Breast epithelium (tissue), 4 donors: ENCODE results near the gene LUC7L. TPM values are rescaled to one million over a fixed set of nuclear protein-coding genes. Genes with fewer than 3 reads are reported as not detected.
A peak's percentile ranks its signal among the peaks of the same experiment; 100 is the strongest.
"Not testable (repeated sequence)": the region's sequence is repeated elsewhere in the genome, so short reads cannot be mapped to it uniquely, and the experiment has no call there.

Experiments
- DNase-seq, 2 donors: peaks; one replicate each; pipeline ENCODE4 v3.0.0-alpha.2; 2019; ENCODE audit warnings: low spot score in 2 of 2
- H3K27ac ChIP-seq, 2 donors: fragments of 200-600 bp; sonication (generic) in 1 of 2; one replicate each; pipeline ENCODE4 v1.5.1; 2016 to 2019; ENCODE audit warnings: mild to moderate bottlenecking in 1 of 2
- H3K27me3 ChIP-seq, 2 donors: fragments of 200-600 bp; sonication (generic) in 1 of 2; one replicate each; pipeline versions ENCODE4 v1.5.1 to v1.6.0; 2017 to 2019; ENCODE audit warnings: control low read depth in 1 of 2, mild to moderate bottlenecking in 1 of 2
- H3K36me3 ChIP-seq: fragments of 200-600 bp; one replicate; pipeline ENCODE4 v1.5.1; 2019
- H3K4me1 ChIP-seq, 2 donors: fragments of 200-600 bp; sonication (generic); one replicate each; pipeline ENCODE4 v1.5.1; 2016 to 2019; ENCODE audit warnings: control low read depth in 1 of 2
- H3K4me3 ChIP-seq, 3 donors: fragments of 200-600 bp; sonication (generic); 1 replicate in 2 of 3; 2 replicates in 1 of 3; pipeline ENCODE4 v1.5.1; 2016 to 2019; ENCODE audit warnings: mild to moderate bottlenecking in 3 of 3, moderate library complexity in 2 of 3
- H3K9me3 ChIP-seq, 2 donors: fragments of 200-600 bp; sonication (generic) in 1 of 2; one replicate each; pipeline ENCODE4 v1.5.1; 2016 to 2019; ENCODE audit warnings: control low read depth in 1 of 2
- POLR2A ChIP-seq: fragments of 450-650 bp; IDR thresholded peaks from one replicate; pipeline ENCODE4 v1.6.1; 2016; ENCODE audit warnings: antibody characterized with exemption, mild to moderate bottlenecking, moderate library complexity
- POLR2AphosphoS5 ChIP-seq, 3 donors: sonication (generic); formaldehyde crosslinking; IDR thresholded peaks; one replicate each; pipeline ENCODE4 v1.6.1; 2017; ENCODE audit warnings: antibody characterized with exemption in 3 of 3
- intact Hi-C: fragments of 100-400 bp; cut with DNase I; formaldehyde crosslinking; loops from one replicate; pipeline ENCODE4 v1.15.1; 2023; ENCODE audit warnings: low total_unique reads
- total RNA-seq, 3 donors: library from RNA; depleted of rRNA; stranded (reverse); fragments of >200 nt; gene quantifications; one replicate each; pipeline ENCODE4 v1.1.0, GENCODE V29; 2016
- TF ChIP-seq, protein P1 (sequence below), 3 donors: fragments of 450-650 bp; IDR thresholded peaks; one replicate each; pipeline ENCODE4 v1.5.1; 2016 to 2017; ENCODE audit warnings: antibody characterized with exemption in 3 of 3, mild to moderate bottlenecking in 3 of 3, moderate library complexity in 3 of 3

LUC7L gene
- total RNA-seq, 3 donors from 2014 or later = 60.6 to 135 (median 107) TPM

GRCh38 chr16:160691-161190 lies 68.5 kb downstream of the LUC7L start:
- H3K4me3 ChIP-seq = no peak overlapping the region
- TF ChIP-seq POLR2AphosphoS5 (IDR thresholded peaks at IDR 0.05) = no peak
- TF ChIP-seq, protein P1, sequence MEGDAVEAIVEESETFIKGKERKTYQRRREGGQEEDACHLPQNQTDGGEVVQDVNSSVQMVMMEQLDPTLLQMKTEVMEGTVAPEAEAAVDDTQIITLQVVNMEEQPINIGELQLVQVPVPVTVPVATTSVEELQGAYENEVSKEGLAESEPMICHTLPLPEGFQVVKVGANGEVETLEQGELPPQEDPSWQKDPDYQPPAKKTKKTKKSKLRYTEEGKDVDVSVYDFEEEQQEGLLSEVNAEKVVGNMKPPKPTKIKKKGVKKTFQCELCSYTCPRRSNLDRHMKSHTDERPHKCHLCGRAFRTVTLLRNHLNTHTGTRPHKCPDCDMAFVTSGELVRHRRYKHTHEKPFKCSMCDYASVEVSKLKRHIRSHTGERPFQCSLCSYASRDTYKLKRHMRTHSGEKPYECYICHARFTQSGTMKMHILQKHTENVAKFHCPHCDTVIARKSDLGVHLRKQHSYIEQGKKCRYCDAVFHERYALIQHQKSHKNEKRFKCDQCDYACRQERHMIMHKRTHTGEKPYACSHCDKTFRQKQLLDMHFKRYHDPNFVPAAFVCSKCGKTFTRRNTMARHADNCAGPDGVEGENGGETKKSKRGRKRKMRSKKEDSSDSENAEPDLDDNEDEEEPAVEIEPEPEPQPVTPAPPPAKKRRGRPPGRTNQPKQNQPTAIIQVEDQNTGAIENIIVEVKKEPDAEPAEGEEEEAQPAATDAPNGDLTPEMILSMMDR (IDR thresholded peaks at IDR 0.05) = no peak
- no peak for TF ChIP-seq POLR2A
- peaks cover 3 to 13% of the 10 kb centered on the region in 2 donors for H3K27me3 ChIP-seq
- peaks cover under 1 to 1% of the 10 kb centered on the region in 2 donors for H3K4me1 ChIP-seq
- DNase-seq = no peak
- no peaks in the 10 kb centered on the region for H3K36me3 ChIP-seq
- intact Hi-C loops = no loop called here
- no peak overlapping the region for H3K27ac ChIP-seq
- no peaks in the 10 kb centered on the region for H3K9me3 ChIP-seq

- H3K9me3 ChIP-seq, H3K27me3 ChIP-seq, intact Hi-C loops: not testable (repeated sequence)
These were observed 69.0 kb downstream of the LUC7L start for GRCh38 chr16:160242-160641.

DNA sequence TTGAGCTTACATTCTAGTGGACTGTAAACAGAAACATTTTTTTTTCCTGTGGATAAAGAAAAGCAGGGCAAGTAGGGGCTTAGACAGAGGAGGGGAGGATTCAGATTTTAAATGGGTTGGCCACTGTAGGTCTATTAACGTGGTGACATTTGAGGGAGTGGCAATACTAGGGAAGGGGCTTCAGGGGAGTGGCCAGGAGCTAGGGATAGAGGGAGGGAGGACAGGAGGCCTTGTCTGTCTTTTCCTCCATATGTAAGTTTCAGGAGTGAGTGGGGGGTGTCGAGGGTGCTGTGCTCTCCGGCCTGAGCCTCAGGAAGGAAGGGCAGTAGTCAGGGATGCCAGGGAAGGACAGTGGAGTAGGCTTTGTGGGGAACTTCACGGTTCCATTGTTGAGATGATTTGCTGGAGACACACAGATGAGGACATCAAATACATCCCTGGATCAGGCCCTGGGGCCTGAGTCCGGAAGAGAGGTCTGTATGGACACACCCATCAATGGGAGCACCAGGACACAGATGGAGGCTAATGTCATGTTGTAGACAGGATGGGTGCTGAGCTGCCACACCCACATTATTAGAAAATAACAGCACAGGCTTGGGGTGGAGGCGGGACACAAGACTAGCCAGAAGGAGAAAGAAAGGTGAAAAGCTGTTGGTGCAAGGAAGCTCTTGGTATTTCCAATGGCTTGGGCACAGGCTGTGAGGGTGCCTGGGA lies 70.0 kb downstream of the LUC7L start:
- TF ChIP-seq POLR2A = no peak
- TF ChIP-seq, protein P1 (IDR thresholded peaks at IDR 0.05) = no peak
- no peak for TF ChIP-seq POLR2AphosphoS5 (IDR thresholded peaks at IDR 0.05)
- Histone ChIP-seq H3K9me3 (no peaks in the 10 kb centered on the region), H3K4me1 (no peaks in the 10 kb centered on the region), H3K36me3 (no peaks in the 10 kb centered on the region), H3K4me3 (no peak overlapping the region), H3K27ac (no peak overlapping the region), H3K27me3 (peaks cover 0 to 5% of the 10 kb centered on the region in 2 donors)
- DNase-seq = no peak
- intact Hi-C loops = no loop called here

More at GRCh38 chr16:160242-160641, 69.0 kb downstream of the LUC7L start:
- not testable (repeated sequence) for H3K4me3 ChIP-seq, DNase-seq, H3K4me1 ChIP-seq, H3K36me3 ChIP-seq, H3K27ac ChIP-seq

GRCh38 chr16:155031-155398 lies 74.2 kb downstream of the LUC7L start:
- TF ChIP-seq, protein P1 (IDR thresholded peaks at IDR 0.05) = no peak
- TF ChIP-seq POLR2AphosphoS5 (IDR thresholded peaks at IDR 0.05) (no peak), POLR2A (no peak)
- Histone ChIP-seq H3K27me3 (no peaks in the 10 kb centered on the region), H3K27ac (no peak overlapping the region), H3K4me1 (no peaks in the 10 kb centered on the region), H3K9me3 (no peaks in the 10 kb centered on the region), H3K4me3 (peak overlapping the region in 2 of 3 donors; percentile 54 to 76), H3K36me3 (no peaks in the 10 kb centered on the region)
- intact Hi-C loops = no loop called here
- no peak for DNase-seq

DNA sequence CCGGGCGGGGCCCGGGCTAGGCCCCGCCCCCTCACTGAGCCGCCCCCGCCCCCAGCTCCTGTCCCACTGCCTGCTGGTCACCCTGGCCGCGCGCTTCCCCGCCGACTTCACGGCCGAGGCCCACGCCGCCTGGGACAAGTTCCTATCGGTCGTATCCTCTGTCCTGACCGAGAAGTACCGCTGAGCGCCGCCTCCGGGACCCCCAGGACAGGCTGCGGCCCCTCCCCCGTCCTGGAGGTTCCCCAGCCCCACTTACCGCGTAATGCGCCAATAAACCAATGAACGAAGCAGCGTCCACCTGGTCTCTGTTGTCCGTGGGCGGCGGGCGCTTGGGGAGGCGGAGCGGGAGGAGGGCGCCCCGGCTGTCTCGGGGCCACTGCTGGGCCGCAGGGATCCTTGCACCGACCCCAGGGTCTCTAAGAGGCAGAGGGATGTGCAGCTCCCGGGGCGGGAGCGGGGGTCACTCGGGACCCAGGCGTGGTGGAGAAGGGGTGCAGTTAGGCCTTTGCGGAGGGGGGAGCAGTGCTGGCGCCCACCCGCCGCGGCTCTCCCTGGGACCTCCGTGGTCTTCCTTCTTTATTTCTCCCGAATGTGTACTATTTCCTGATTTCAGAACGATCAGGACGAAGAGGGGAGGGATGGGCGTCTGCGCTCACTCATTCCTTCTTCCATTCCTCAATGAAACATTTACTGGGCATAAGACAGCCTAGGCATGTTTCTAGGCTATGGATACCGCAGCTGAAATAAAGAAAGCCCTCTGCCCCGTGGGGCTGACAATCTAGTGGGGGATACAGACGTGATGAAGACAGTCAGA lies 74.8 kb downstream of the LUC7L start:
- Histone ChIP-seq H3K9me3 (no peaks in the 10 kb centered on the region), H3K4me1 (no peaks in the 10 kb centered on the region), H3K4me3 (peak overlapping the region; percentile 28 to 76 (median 54)), H3K36me3 (no peaks in the 10 kb centered on the region), H3K27me3 (no peaks in the 10 kb centered on the region), H3K27ac (peak overlapping the region in 1 of 2 donors; percentile 48)
- intact Hi-C loops = no loop called here
- TF ChIP-seq, protein P1 (IDR thresholded peaks at IDR 0.05) = no peak
- TF ChIP-seq POLR2A = no peak
- no peak for TF ChIP-seq POLR2AphosphoS5 (IDR thresholded peaks at IDR 0.05)
- DNase-seq = peak in 1 of 2 donors; percentile 39

DNA sequence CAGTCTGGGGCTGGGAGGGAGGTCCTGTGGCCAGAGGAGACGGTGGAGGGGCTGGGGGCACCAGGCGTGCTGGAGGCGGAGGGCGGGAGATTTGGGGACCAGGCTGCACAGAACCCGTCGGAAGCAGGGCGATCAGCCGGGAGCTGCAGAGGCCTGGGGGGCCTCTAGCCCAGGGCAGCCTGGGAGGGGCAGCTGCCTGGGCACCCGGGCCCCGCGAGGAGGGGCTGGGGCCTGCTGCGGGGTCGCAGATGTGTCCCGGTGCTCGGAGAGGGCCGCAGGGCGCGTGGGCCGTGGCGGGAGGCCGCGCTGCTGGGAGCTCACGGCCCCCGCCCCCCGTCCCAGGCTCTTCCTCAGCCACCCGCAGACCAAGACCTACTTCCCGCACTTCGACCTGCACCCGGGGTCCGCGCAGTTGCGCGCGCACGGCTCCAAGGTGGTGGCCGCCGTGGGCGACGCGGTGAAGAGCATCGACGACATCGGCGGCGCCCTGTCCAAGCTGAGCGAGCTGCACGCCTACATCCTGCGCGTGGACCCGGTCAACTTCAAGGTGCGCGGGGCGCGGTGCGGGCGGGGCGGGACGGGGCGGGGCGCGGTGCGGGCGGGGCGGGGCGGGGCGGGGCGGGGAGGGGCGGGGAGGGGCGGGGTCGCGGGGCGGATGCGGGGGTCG lies 75.6 kb downstream of the LUC7L start:
- H3K36me3 ChIP-seq, H3K27ac ChIP-seq, H3K9me3 ChIP-seq, H3K4me1 ChIP-seq, intact Hi-C loops, H3K27me3 ChIP-seq, DNase-seq: not testable (repeated sequence)
- peak overlapping the region in 1 of 3 donors; percentile 54 for H3K4me3 ChIP-seq

GRCh38 chr16:153129-153521 lies 76.1 kb downstream of the LUC7L start:
- H3K27ac ChIP-seq, intact Hi-C loops, H3K36me3 ChIP-seq, H3K4me3 ChIP-seq, DNase-seq, H3K9me3 ChIP-seq, H3K4me1 ChIP-seq, H3K27me3 ChIP-seq: not testable (repeated sequence)
